Endothelial cell of coronary artery (primary cell): ENCODE results near the gene ALDH3A2. TPM values are rescaled to one million over a fixed set of nuclear protein-coding genes. Genes with fewer than 3 reads are reported as not detected.

ENCODE experiments used
- total RNA-seq: library from RNA; depleted of rRNA; stranded (reverse); fragments of >200 nt; gene quantifications from 2 replicates; pipeline ENCODE4 v1.2.3, GENCODE V29; 2014

The ALDH3A2 gene
- total RNA-seq = 27.0 and 40.1 TPM in 2 replicates

DNA sequence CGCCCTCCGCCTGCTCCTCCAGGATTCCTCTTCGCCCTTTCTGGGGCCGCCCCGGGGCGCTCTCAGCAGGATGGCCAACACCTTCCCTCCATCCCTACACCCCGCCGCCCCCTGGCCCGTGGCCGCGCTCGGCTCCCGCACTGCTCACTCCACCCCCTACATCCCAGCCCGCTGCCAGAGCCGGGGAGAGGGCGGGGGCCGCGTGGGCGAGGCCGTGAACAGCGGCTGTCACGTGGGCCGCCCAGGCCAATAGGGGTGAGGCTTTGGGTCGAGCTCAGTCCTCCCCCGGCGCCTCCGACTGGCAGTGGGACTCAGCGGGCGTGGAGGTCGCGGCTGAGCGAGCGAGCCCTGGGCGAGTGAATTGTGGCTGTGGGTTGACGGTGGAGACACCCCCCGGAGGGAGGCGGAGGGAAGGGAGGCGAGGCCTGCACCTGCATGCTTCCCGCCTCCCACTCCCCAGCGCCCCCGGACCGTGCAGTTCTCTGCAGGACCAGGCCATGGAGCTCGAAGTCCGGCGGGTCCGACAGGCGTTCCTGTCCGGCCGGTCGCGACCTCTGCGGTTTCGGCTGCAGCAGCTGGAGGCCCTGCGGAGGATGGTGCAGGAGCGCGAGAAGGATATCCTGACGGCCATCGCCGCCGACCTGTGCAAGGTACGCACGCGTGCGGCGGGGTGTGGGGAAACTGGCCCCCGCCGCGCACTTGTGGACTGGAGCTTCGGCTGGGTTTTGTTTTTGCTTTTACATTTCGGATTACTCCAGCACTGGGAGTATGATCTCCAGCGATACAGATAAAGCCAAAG, at the start of gene ALDH3A2:
TSS of gene ALDH3A2 (plus strand) at position 277 of the 799 bp plus-strand sequence. CDS start at position 498, 221 bp downstream.

GRCh38 chr17:19716108-19717030, 67.8 kb downstream of the ALDH3A2 start, which contains the start of gene SLC47A2:
Gene SLC47A2, minus strand, starts transcription at chr17:19716584. Its CDS starts 29 bp downstream, at chr17:19716555.

Other genes with a start within 250 kb of the ALDH3A2 start
- 0.19 TPM in 1 of 2 replicates, not detected in the other for gene RNF112, start 237.5 kb upstream of the ALDH3A2 start, total RNA-seq
- 3.4 and 4.1 TPM in 2 replicates for gene SLC47A1, start 114.9 kb upstream of the ALDH3A2 start, total RNA-seq
- gene SLC47A2, start 67.8 kb downstream of the ALDH3A2 start, total RNA-seq = not detected in 2 replicates
- gene ALDH3A1, start 99.5 kb downstream of the ALDH3A2 start, total RNA-seq = 0.36 and 0.38 TPM in 2 replicates
- gene ULK2, start 219.2 kb downstream of the ALDH3A2 start, total RNA-seq = 17.0 and 22.8 TPM in 2 replicates